GM18505 (cell line): ENCODE results near the gene PKP4.

Source experiments
- ATAC-seq: cut with Tn5 transposase; IDR thresholded peaks from one replicate; pipeline ENCODE4 v1.9.1; 2021; ENCODE audit not compliant: unreplicated experiment
- POLR2A ChIP-seq: IDR thresholded peaks from 4 replicates; pipeline ENCODE4 v1.6.1; 2011; ENCODE audit warnings: borderline replicate concordance; ENCODE audit not compliant: insufficient read depth, insufficient read length; ENCODE audit errors: extremely low read depth

The PKP4 gene

GRCh38 chr2:158620656-158621055, 163.9 kb downstream of the PKP4 start:
- ATAC-seq = no peak
- TF ChIP-seq POLR2A = no peak

GRCh38 chr2:158624071-158624667, 167.4 kb downstream of the PKP4 start:
- no peak for ATAC-seq
- no peak for TF ChIP-seq POLR2A

- no peak for TF ChIP-seq POLR2A
- ATAC-seq = no peak
These were observed 168.2 kb downstream of the PKP4 start for GRCh38 chr2:158624961-158625360.

GRCh38 chr2:158629116-158629515, 172.4 kb downstream of the PKP4 start:
- no peak for ATAC-seq
- no peak for TF ChIP-seq POLR2A

GRCh38 chr2:158633261-158633660, 176.5 kb downstream of the PKP4 start:
- no peak for TF ChIP-seq POLR2A
- ATAC-seq = no peak

GRCh38 chr2:158634627-158635026, 177.9 kb downstream of the PKP4 start:
- ATAC-seq = no peak
- no peak for TF ChIP-seq POLR2A

- no peak for ATAC-seq
- no peak for TF ChIP-seq POLR2A
These were observed 179.3 kb downstream of the PKP4 start for GRCh38 chr2:158635961-158636601.

- TF ChIP-seq POLR2A = no peak
- no peak for ATAC-seq
These were observed 180.6 kb downstream of the PKP4 start for GRCh38 chr2:158637357-158637756.

- no peak for ATAC-seq
- no peak for TF ChIP-seq POLR2A
These were observed 187.4 kb downstream of the PKP4 start for GRCh38 chr2:158644139-158644538.

GRCh38 chr2:158645299-158645698, 188.5 kb downstream of the PKP4 start:
- TF ChIP-seq POLR2A = no peak
- ATAC-seq = no peak

- ATAC-seq = no peak
- no peak for TF ChIP-seq POLR2A
These were observed 190.9 kb downstream of the PKP4 start for GRCh38 chr2:158647436-158648231.

GRCh38 chr2:158649846-158650245, 193.1 kb downstream of the PKP4 start:
- TF ChIP-seq POLR2A = no peak
- ATAC-seq = no peak

GRCh38 chr2:158650646-158651357, 194.1 kb downstream of the PKP4 start:
- TF ChIP-seq POLR2A = no peak
- no peak for ATAC-seq
